Panc1 (cell line): ENCODE measurements around the gene ZNF324. TPM values are rescaled to one million over a fixed set of nuclear protein-coding genes. Genes with fewer than 3 reads are reported as not detected.

Experiments
- ATAC-seq: fragments of 200-7000 bp; cut with Tn5 transposase; 2 replicates; pipeline ENCODE4 v1.9.1; 2020; ENCODE audit warnings: mild to moderate bottlenecking, moderate library complexity
- BruUV-seq: library from RNA; stranded (reverse); fragments of 400-500 nt; replicated peaks from 2 replicates; lab custom pipeline; 2021; lab: Mats Ljungman, UMichigan
- CTCF ChIA-PET: fragments of 300-600 bp; sonication (Branson Sonifier 250); formaldehyde crosslinking; loops from one replicate; lab custom pipeline; 2022; ENCODE audit warnings: antibody characterized with exemption; lab: Charles Lee
- POLR2A ChIA-PET: fragments of 300-600 bp; sonication (Branson Sonifier 250); formaldehyde crosslinking; loops from one replicate; lab custom pipeline; 2022; ENCODE audit warnings: antibody characterized with exemption; lab: Charles Lee
- DNase-seq: peaks from one replicate; pipeline ENCODE4 v3.0.0-alpha.2; 2010; ENCODE audit warnings: low read depth, low spot score
- H3K27ac ChIP-seq: 2 replicates; pipeline ENCODE4 v1.5.1; 2011; ENCODE audit warnings: mild to moderate bottlenecking, low read length, inconsistent platforms
- H3K27me3 ChIP-seq: fragments of 200-500 bp; sonication (Bioruptor generic); 2 replicates; pipeline ENCODE4 v1.6.0; 2014; ENCODE audit warnings: low read length, inconsistent platforms; ENCODE audit not compliant: control insufficient read depth, insufficient read depth
- H3K36me3 ChIP-seq: fragments of 200-500 bp; sonication (Bioruptor generic); 2 replicates; pipeline ENCODE4 v1.5.1; 2014; ENCODE audit warnings: inconsistent platforms, mild to moderate bottlenecking, low read length, moderate library complexity; ENCODE audit not compliant: control insufficient read depth, insufficient read depth
- H3K4me1 ChIP-seq: 2 replicates; pipeline ENCODE4 v1.5.1; 2011; ENCODE audit warnings: inconsistent platforms, mild to moderate bottlenecking, low read length, moderate library complexity; ENCODE audit not compliant: control insufficient read depth, insufficient read depth
- H3K4me3 ChIP-seq, 2 experiments: 2 replicates each; pipeline ENCODE4 v1.5.1; 2011 to 2012; ENCODE audit warnings: low read depth in 2 of 2, low read length in 2 of 2, mild to moderate bottlenecking in 2 of 2, inconsistent platforms in 1 of 2, moderate library complexity in 1 of 2
- H3K9me3 ChIP-seq: fragments of 200-500 bp; sonication (Bioruptor generic); 2 replicates; pipeline ENCODE4 v1.5.1; 2014; ENCODE audit warnings: low read depth, mild to moderate bottlenecking, inconsistent platforms, low read length, moderate library complexity; ENCODE audit not compliant: control insufficient read depth, insufficient read depth
- POLR2AphosphoS5 ChIP-seq: IDR thresholded peaks from 2 replicates; pipeline ENCODE4 v1.6.1; 2012; ENCODE audit warnings: mild to moderate bottlenecking, low read depth, low read length, moderate library complexity
- SIN3A ChIP-seq: IDR thresholded peaks from 2 replicates; pipeline ENCODE4 v1.6.1; 2012; ENCODE audit warnings: low read depth, mild to moderate bottlenecking, low read length, moderate library complexity, borderline replicate concordance; ENCODE audit not compliant: insufficient read depth
- TCF7L2 ChIP-seq: IDR thresholded peaks from 2 replicates; pipeline ENCODE4 v1.6.1; 2011; ENCODE audit warnings: mild to moderate bottlenecking, low read depth, low read length, inconsistent platforms
- in situ Hi-C: cut with HindIII; loops from 2 replicates; pipeline ENCODE4 v1.10.0; 2016; ENCODE audit warnings: low sequenced_read_pairs, low pct_unique_long_range_greater_than_20kb
- intact Hi-C: fragments of 100-400 bp; cut with micrococcal nuclease; formaldehyde crosslinking; loops from one replicate; pipeline ENCODE4 v1.10.0; 2022; ENCODE audit not compliant: unreplicated experiment
- total RNA-seq: library from RNA; stranded (reverse); gene quantifications from one replicate; pipeline ENCODE4 v1.2.1, GENCODE V29; 2021; ENCODE audit not compliant: unreplicated experiment
- TF ChIP-seq, protein P1 (sequence below), 2 experiments: IDR thresholded peaks; 2 replicates each; pipeline ENCODE4 v1.6.1; 2011 to 2012; ENCODE audit warnings: low read depth in 2 of 2, control low read depth in 1 of 2, low read length in 1 of 2, mild to moderate bottlenecking in 1 of 2, moderate library complexity in 1 of 2; ENCODE audit not compliant: insufficient read depth in 1 of 2
- TF ChIP-seq, protein P2 (sequence below): fragments of 450-650 bp; IDR thresholded peaks from 2 replicates; pipeline ENCODE4 v1.5.1; 2017; ENCODE audit warnings: mild to moderate bottlenecking

Gene ZNF324
- total RNA-seq, 1 experiment from 2014 or later, result 12.8 TPM

GRCh38 chr19:58480831-58481230 lies 14.0 kb downstream of the ZNF324 start:
- in situ Hi-C loops (no loop called here), intact Hi-C loops (no loop called here)
- POLR2A ChIA-PET, result interaction anchor here (0.5 kb wide), 1 partner anchor 12 kb away, joined by 9 read pairs; no protein-coding TSS in a partner anchor
- no peak for DNase-seq
- TF ChIP-seq, protein P1, sequence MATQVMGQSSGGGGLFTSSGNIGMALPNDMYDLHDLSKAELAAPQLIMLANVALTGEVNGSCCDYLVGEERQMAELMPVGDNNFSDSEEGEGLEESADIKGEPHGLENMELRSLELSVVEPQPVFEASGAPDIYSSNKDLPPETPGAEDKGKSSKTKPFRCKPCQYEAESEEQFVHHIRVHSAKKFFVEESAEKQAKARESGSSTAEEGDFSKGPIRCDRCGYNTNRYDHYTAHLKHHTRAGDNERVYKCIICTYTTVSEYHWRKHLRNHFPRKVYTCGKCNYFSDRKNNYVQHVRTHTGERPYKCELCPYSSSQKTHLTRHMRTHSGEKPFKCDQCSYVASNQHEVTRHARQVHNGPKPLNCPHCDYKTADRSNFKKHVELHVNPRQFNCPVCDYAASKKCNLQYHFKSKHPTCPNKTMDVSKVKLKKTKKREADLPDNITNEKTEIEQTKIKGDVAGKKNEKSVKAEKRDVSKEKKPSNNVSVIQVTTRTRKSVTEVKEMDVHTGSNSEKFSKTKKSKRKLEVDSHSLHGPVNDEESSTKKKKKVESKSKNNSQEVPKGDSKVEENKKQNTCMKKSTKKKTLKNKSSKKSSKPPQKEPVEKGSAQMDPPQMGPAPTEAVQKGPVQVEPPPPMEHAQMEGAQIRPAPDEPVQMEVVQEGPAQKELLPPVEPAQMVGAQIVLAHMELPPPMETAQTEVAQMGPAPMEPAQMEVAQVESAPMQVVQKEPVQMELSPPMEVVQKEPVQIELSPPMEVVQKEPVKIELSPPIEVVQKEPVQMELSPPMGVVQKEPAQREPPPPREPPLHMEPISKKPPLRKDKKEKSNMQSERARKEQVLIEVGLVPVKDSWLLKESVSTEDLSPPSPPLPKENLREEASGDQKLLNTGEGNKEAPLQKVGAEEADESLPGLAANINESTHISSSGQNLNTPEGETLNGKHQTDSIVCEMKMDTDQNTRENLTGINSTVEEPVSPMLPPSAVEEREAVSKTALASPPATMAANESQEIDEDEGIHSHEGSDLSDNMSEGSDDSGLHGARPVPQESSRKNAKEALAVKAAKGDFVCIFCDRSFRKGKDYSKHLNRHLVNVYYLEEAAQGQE (IDR thresholded peaks at IDR 0.05; ENCODE audit: insufficient read depth in 1 of 2, low read depth in 2 of 2, low read length in 1 of 2), result no peak
- TF ChIP-seq SIN3A (no peak), TCF7L2 (no peak)
- no peaks in the 10 kb centered on the region for H3K27me3 ChIP-seq
- H3K4me3 ChIP-seq, result no peak overlapping the region
- CTCF ChIA-PET, result no interaction called here
- no peak for ATAC-seq
- 0 out of 2 replicates have a peak, but pooled peaks cover 5% of the 10 kb centered on the region for H3K4me1 ChIP-seq
- no peaks in the 10 kb centered on the region for H3K36me3 ChIP-seq
- no peaks in the 10 kb centered on the region for H3K9me3 ChIP-seq
- no TSS peak for BruUV-seq
- no peak overlapping the region for H3K27ac ChIP-seq

DNA sequence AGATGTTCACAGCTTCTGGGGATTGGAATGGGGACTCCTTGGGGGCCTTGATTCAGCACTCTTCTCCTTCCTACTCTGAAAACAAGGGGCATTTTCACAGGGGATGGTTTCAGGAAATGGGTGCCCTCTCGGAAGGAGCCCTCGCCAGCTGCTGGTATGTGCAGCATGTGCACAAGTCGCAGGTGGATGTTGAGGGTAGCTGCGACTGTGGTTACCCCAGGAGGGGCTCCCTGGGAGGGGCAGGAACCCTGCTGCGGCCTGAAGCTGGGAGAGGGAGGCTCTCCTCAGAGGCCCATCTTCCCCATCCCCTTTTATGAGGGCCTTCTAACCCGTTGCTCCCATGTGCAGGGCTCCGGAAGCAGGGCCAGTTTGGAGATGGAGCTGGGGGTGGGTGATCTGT lies 15.5 kb downstream of the ZNF324 start:
- no TSS peak for BruUV-seq
- H3K4me3 ChIP-seq, result no peak overlapping the region
- in situ Hi-C loops, result no loop called here
- H3K36me3 ChIP-seq, result no peaks in the 10 kb centered on the region
- no peaks in the 10 kb centered on the region for H3K9me3 ChIP-seq
- H3K27me3 ChIP-seq, result no peaks in the 10 kb centered on the region
- ATAC-seq (no peak), DNase-seq (no peak)
- CTCF ChIA-PET, result no interaction called here
- POLR2A ChIA-PET, result interaction anchor here (0.9 kb wide), 1 partner anchor 13 kb away, joined by 4 read pairs; no protein-coding TSS in a partner anchor
- no peak for TF ChIP-seq SIN3A
- TF ChIP-seq POLR2AphosphoS5, result no peak
- TF ChIP-seq, protein P2, sequence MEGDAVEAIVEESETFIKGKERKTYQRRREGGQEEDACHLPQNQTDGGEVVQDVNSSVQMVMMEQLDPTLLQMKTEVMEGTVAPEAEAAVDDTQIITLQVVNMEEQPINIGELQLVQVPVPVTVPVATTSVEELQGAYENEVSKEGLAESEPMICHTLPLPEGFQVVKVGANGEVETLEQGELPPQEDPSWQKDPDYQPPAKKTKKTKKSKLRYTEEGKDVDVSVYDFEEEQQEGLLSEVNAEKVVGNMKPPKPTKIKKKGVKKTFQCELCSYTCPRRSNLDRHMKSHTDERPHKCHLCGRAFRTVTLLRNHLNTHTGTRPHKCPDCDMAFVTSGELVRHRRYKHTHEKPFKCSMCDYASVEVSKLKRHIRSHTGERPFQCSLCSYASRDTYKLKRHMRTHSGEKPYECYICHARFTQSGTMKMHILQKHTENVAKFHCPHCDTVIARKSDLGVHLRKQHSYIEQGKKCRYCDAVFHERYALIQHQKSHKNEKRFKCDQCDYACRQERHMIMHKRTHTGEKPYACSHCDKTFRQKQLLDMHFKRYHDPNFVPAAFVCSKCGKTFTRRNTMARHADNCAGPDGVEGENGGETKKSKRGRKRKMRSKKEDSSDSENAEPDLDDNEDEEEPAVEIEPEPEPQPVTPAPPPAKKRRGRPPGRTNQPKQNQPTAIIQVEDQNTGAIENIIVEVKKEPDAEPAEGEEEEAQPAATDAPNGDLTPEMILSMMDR, result no peak
- TF ChIP-seq TCF7L2, result no peak
- TF ChIP-seq, protein P1 (IDR thresholded peaks at IDR 0.05; ENCODE audit: insufficient read depth in 1 of 2, low read depth in 2 of 2, low read length in 1 of 2), result no peak
- no peak overlapping the region for H3K27ac ChIP-seq
- H3K4me1 ChIP-seq, result no peaks in the 10 kb centered on the region
- intact Hi-C loops, result no loop called here
